Right lobe of liver (tissue), 4 donors: Measurements from ENCODE around the gene KATNA1.

Experiments used
- CTCF ChIP-seq, 4 donors: fragments of 200-600 bp in 3 of 4; fragments of 450-650 bp in 1 of 4; IDR thresholded peaks; one replicate each; pipeline versions ENCODE4 v1.5.1 to v1.8.0; 2016 to 2022; ENCODE audit warnings: antibody characterized with exemption in 4 of 4, mild to moderate bottlenecking in 2 of 4
- POLR2A ChIP-seq: fragments of 450-650 bp; IDR thresholded peaks from one replicate; pipeline ENCODE4 v1.6.1; 2017; ENCODE audit warnings: antibody characterized with exemption, mild to moderate bottlenecking
- donor health status: DM: no; HTN: no; CAD: no.
- donor health status: DM: no; HTN: no; CAD: no.
- donor health status: DM: no; HTN: yes; CAD: no.

- TF ChIP-seq CTCF (IDR thresholded peaks at IDR 0.05) (no peak), POLR2A (no peak)
Observed at GRCh38 chr6:149651056-149651455, 2.5 kb upstream of the KATNA1 start.
